Measurements from ENCODE around the gene LONP2.

Gene LONP2

GRCh38 chr16:48359983-48360382, 115.9 kb downstream of the LONP2 start:
- no peak for DNase-seq (ENCODE audit: low read depth)
- no peak overlapping the region for H3K4me3 ChIP-seq (ENCODE audit: low read length)

GRCh38 chr16:48361012-48361411, 116.9 kb downstream of the LONP2 start:
- no peak overlapping the region for H3K4me3 ChIP-seq (ENCODE audit: low read length)
- DNase-seq (ENCODE audit: low read depth), result no peak
- TF ChIP-seq CTCF (conservative IDR thresholded peaks at IDR 0.05; ENCODE audit: low read depth, low read length), result no peak

More at GRCh38 chr16:48359983-48360382, 115.9 kb downstream of the LONP2 start:
- TF ChIP-seq CTCF (conservative IDR thresholded peaks at IDR 0.05; ENCODE audit: low read depth, low read length), result no peak

GRCh38 chr16:48361540-48362144, 117.5 kb downstream of the LONP2 start:
- TF ChIP-seq CTCF (conservative IDR thresholded peaks at IDR 0.05; ENCODE audit: low read depth, low read length), result no peak
- DNase-seq (ENCODE audit: low read depth), result no peak

GRCh38 chr16:48365025-48365600, 121.0 kb downstream of the LONP2 start:
- peak overlapping the region; percentile 69 for H3K4me3 ChIP-seq (ENCODE audit: low read length)
- no peak for DNase-seq (ENCODE audit: low read depth)
- TF ChIP-seq CTCF (conservative IDR thresholded peaks at IDR 0.05; ENCODE audit: low read depth, low read length), result no peak

More at GRCh38 chr16:48361540-48362144, 117.5 kb downstream of the LONP2 start:
- no peak overlapping the region for H3K4me3 ChIP-seq (ENCODE audit: low read length)

- TF ChIP-seq CTCF (conservative IDR thresholded peaks at IDR 0.05; ENCODE audit: low read depth, low read length), result no peak
- DNase-seq (ENCODE audit: low read depth), result no peak
- peak overlapping the region; percentile 69 for H3K4me3 ChIP-seq (ENCODE audit: low read length)
These were observed 121.6 kb downstream of the LONP2 start for GRCh38 chr16:48365601-48366164.

- no peak for TF ChIP-seq CTCF (conservative IDR thresholded peaks at IDR 0.05; ENCODE audit: low read depth, low read length)
- peak overlapping the region; percentile 69 for H3K4me3 ChIP-seq (ENCODE audit: low read length)
- peak; percentile 89 for DNase-seq (ENCODE audit: low read depth)
These were observed 122.3 kb downstream of the LONP2 start for GRCh38 chr16:48366165-48367093.

All from retinal pigment epithelial cell (primary cell).